Measurements from ENCODE around the gene CELSR1.

The CELSR1 gene

DNA sequence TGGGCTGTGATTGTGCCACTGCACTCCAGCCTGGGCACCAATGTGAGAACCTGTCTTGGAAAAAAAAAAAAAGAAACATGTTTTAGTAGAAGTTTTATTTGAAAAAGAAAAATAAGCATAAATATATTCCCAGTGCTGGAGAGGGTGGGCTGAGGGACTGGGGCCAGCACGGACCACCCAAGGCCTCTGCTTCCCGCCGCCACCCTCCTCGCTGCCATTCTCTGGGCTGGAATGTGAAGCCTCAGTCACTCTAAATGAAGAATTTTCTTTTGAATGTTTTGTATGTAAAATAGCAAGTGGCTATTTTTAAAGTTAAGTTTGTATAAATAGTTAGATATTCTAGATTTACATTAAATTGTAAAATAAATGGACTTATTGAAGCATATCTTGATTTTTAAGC lies 207.0 kb downstream of the CELSR1 start:
- no peak for DNase-seq (ENCODE audit: low read depth, low spot score)
- H3K27ac ChIP-seq (ENCODE audit: low read length): no peak overlapping the region
- H3K27me3 ChIP-seq (ENCODE audit: control insufficient read depth, insufficient read depth, low read length): no peaks in the 10 kb centered on the region
- H3K4me1 ChIP-seq (ENCODE audit: control insufficient read depth, insufficient read depth, low read length): no peaks in the 10 kb centered on the region
- WGBS (ENCODE audit: insufficient coverage, insufficient read length): no CpG with 5 or more reads among the region's 4 CpGs
- no peaks in the 10 kb centered on the region for H3K9me3 ChIP-seq (ENCODE audit: control insufficient read depth, insufficient read depth, low read length)
- H3K36me3 ChIP-seq (ENCODE audit: control insufficient read depth, insufficient read depth, low read length): peaks cover 24% of the 10 kb centered on the region
- H3K4me3 ChIP-seq (ENCODE audit: low read length): no peak overlapping the region

GRCh38 chr22:46329616-46330015 lies 207.8 kb downstream of the CELSR1 start:
- Histone ChIP-seq H3K27ac (ENCODE audit: low read length) (no peak overlapping the region), H3K4me3 (ENCODE audit: low read length) (no peak overlapping the region), H3K4me1 (ENCODE audit: control insufficient read depth, insufficient read depth, low read length) (no peaks in the 10 kb centered on the region), H3K27me3 (ENCODE audit: control insufficient read depth, insufficient read depth, low read length) (no peaks in the 10 kb centered on the region), H3K36me3 (ENCODE audit: control insufficient read depth, insufficient read depth, low read length) (peaks cover 24% of the 10 kb centered on the region), H3K9me3 (ENCODE audit: control insufficient read depth, insufficient read depth, low read length) (no peaks in the 10 kb centered on the region)
- no CpG with 5 or more reads among the region's 8 CpGs for WGBS (ENCODE audit: insufficient coverage, insufficient read length)
- DNase-seq (ENCODE audit: low read depth, low spot score): no peak

- no peaks in the 10 kb centered on the region for H3K27me3 ChIP-seq (ENCODE audit: control insufficient read depth, insufficient read depth, low read length)
- no peak for DNase-seq (ENCODE audit: low read depth, low spot score)
- H3K4me1 ChIP-seq (ENCODE audit: control insufficient read depth, insufficient read depth, low read length): no peaks in the 10 kb centered on the region
- WGBS (ENCODE audit: insufficient coverage, insufficient read length): no CpG with 5 or more reads among the region's 11 CpGs
- no peak overlapping the region for H3K4me3 ChIP-seq (ENCODE audit: low read length)
- H3K9me3 ChIP-seq (ENCODE audit: control insufficient read depth, insufficient read depth, low read length): no peaks in the 10 kb centered on the region
- H3K36me3 ChIP-seq (ENCODE audit: control insufficient read depth, insufficient read depth, low read length): peaks cover 27% of the 10 kb centered on the region
- no peak overlapping the region for H3K27ac ChIP-seq (ENCODE audit: low read length)
Measured at GRCh38 chr22:46328797-46329196, 208.6 kb downstream of the CELSR1 start.

- H3K4me3 ChIP-seq (ENCODE audit: low read length): no peak overlapping the region
- H3K27me3 ChIP-seq (ENCODE audit: control insufficient read depth, insufficient read depth, low read length): no peaks in the 10 kb centered on the region
- WGBS (ENCODE audit: insufficient coverage, insufficient read length): 100% methylated on average over 1 of the region's 13 CpGs
- no peak for DNase-seq (ENCODE audit: low read depth, low spot score)
- H3K27ac ChIP-seq (ENCODE audit: low read length): no peak overlapping the region
- peaks cover 32% of the 10 kb centered on the region for H3K36me3 ChIP-seq (ENCODE audit: control insufficient read depth, insufficient read depth, low read length)
- no peaks in the 10 kb centered on the region for H3K4me1 ChIP-seq (ENCODE audit: control insufficient read depth, insufficient read depth, low read length)
- no peaks in the 10 kb centered on the region for H3K9me3 ChIP-seq (ENCODE audit: control insufficient read depth, insufficient read depth, low read length)
Measured at GRCh38 chr22:46327691-46328465, 209.5 kb downstream of the CELSR1 start.

DNA sequence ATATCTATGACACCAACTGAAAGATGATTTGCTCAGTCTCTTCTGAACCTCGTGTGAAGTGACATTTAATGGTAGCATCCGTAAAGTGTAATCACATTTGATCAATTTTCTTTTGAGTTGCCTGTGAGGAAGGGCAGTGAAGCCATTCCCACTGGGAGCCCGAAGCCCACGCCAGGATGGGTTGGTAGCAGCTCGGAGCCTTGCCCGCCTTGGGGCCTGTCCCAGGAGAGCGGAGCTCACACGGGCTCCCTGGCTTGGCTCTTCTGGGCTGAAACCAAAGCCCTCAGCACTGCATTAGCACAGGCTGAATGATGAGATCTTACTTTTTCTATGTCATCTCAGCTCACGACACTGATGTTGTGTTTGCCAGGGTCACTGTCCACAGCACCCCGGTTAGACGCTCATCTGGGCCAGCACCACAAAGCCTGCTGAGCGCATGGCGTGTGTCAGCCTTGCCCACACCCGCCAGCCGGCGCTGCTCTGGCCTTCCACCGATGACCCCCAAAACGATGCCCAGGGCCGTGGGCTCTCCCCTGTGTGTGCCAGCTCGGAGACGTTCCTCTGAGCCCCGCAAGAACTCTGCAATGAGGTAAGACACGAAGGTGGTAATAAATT lies 211.2 kb downstream of the CELSR1 start:
- H3K36me3 ChIP-seq (ENCODE audit: control insufficient read depth, insufficient read depth, low read length): peaks cover 25% of the 10 kb centered on the region
- no peaks in the 10 kb centered on the region for H3K9me3 ChIP-seq (ENCODE audit: control insufficient read depth, insufficient read depth, low read length)
- DNase-seq (ENCODE audit: low read depth, low spot score): no peak
- H3K27me3 ChIP-seq (ENCODE audit: control insufficient read depth, insufficient read depth, low read length): no peaks in the 10 kb centered on the region
- H3K4me1 ChIP-seq (ENCODE audit: control insufficient read depth, insufficient read depth, low read length): no peaks in the 10 kb centered on the region
- no peak overlapping the region for H3K4me3 ChIP-seq (ENCODE audit: low read length)
- no peak overlapping the region for H3K27ac ChIP-seq (ENCODE audit: low read length)
- WGBS (ENCODE audit: insufficient coverage, insufficient read length): no CpG with 5 or more reads among the region's 23 CpGs

GRCh38 chr22:46323162-46323561 lies 214.3 kb downstream of the CELSR1 start:
- Histone ChIP-seq H3K27ac (ENCODE audit: low read length) (no peak overlapping the region), H3K27me3 (ENCODE audit: control insufficient read depth, insufficient read depth, low read length) (no peaks in the 10 kb centered on the region), H3K9me3 (ENCODE audit: control insufficient read depth, insufficient read depth, low read length) (no peaks in the 10 kb centered on the region), H3K4me1 (ENCODE audit: control insufficient read depth, insufficient read depth, low read length) (no peaks in the 10 kb centered on the region), H3K4me3 (ENCODE audit: low read length) (no peak overlapping the region), H3K36me3 (ENCODE audit: control insufficient read depth, insufficient read depth, low read length) (peaks cover 27% of the 10 kb centered on the region)
- WGBS (ENCODE audit: insufficient coverage, insufficient read length): no CpG with 5 or more reads among the region's 19 CpGs
- no peak for DNase-seq (ENCODE audit: low read depth, low spot score)

GRCh38 chr22:46322711-46323110 lies 214.7 kb downstream of the CELSR1 start:
- H3K9me3 ChIP-seq (ENCODE audit: control insufficient read depth, insufficient read depth, low read length): no peaks in the 10 kb centered on the region
- no CpG with 5 or more reads among the region's 15 CpGs for WGBS (ENCODE audit: insufficient coverage, insufficient read length)
- no peaks in the 10 kb centered on the region for H3K4me1 ChIP-seq (ENCODE audit: control insufficient read depth, insufficient read depth, low read length)
- H3K27me3 ChIP-seq (ENCODE audit: control insufficient read depth, insufficient read depth, low read length): no peaks in the 10 kb centered on the region
- no peak for DNase-seq (ENCODE audit: low read depth, low spot score)
- no peak overlapping the region for H3K27ac ChIP-seq (ENCODE audit: low read length)
- peaks cover 32% of the 10 kb centered on the region for H3K36me3 ChIP-seq (ENCODE audit: control insufficient read depth, insufficient read depth, low read length)
- no peak overlapping the region for H3K4me3 ChIP-seq (ENCODE audit: low read length)

DNA sequence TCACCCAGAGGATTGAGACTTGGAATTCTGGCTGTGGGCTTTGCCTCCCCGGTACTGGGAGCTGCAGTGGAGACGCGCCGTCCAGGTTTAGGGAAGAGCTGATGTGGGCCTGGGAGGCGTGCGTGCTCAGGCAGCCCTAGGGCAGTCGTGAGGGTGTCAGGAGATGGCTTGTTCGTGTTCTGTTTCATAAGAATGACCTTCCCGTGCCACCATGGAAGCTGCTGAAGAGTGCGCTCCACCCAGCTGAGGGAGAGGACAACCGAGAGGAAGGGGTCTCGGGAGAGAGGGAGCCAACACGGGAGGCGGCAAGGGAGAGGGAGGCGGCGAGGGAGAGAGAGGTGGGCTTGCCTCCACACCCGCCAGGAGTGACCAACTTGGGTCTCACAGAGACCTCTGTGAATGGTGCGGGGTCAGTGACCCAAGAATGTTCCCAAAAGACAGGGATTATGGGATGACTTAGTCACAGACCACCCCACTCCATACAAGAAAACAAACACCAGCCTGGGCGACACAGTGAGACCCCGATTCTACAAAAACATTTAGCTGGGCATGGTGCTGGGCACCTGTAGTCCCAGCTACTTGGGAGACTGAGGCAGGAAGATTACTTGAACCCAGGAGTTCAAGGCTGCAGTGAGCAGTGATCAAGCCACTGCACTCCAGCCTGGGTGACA lies 216.6 kb downstream of the CELSR1 start:
- WGBS (ENCODE audit: insufficient coverage, insufficient read length): no CpG with 5 or more reads among the region's 20 CpGs
- no peaks in the 10 kb centered on the region for H3K9me3 ChIP-seq (ENCODE audit: control insufficient read depth, insufficient read depth, low read length)
- H3K4me3 ChIP-seq (ENCODE audit: low read length): no peak overlapping the region
- no peaks in the 10 kb centered on the region for H3K4me1 ChIP-seq (ENCODE audit: control insufficient read depth, insufficient read depth, low read length)
- H3K27me3 ChIP-seq (ENCODE audit: control insufficient read depth, insufficient read depth, low read length): no peaks in the 10 kb centered on the region
- H3K27ac ChIP-seq (ENCODE audit: low read length): no peak overlapping the region
- no peak for DNase-seq (ENCODE audit: low read depth, low spot score)
- peaks cover 35% of the 10 kb centered on the region for H3K36me3 ChIP-seq (ENCODE audit: control insufficient read depth, insufficient read depth, low read length)

- Histone ChIP-seq H3K27ac (ENCODE audit: low read length) (no peak overlapping the region), H3K27me3 (ENCODE audit: control insufficient read depth, insufficient read depth, low read length) (no peaks in the 10 kb centered on the region), H3K4me3 (ENCODE audit: low read length) (no peak overlapping the region), H3K9me3 (ENCODE audit: control insufficient read depth, insufficient read depth, low read length) (no peaks in the 10 kb centered on the region), H3K36me3 (ENCODE audit: control insufficient read depth, insufficient read depth, low read length) (peaks cover 30% of the 10 kb centered on the region), H3K4me1 (ENCODE audit: control insufficient read depth, insufficient read depth, low read length) (no peaks in the 10 kb centered on the region)
- no peak for DNase-seq (ENCODE audit: low read depth, low spot score)
- WGBS (ENCODE audit: insufficient coverage, insufficient read length): no CpG with 5 or more reads among the region's 14 CpGs
Measured at GRCh38 chr22:46320166-46320710, 217.2 kb downstream of the CELSR1 start.

GRCh38 chr22:46319319-46319718 lies 218.1 kb downstream of the CELSR1 start:
- Histone ChIP-seq H3K4me1 (ENCODE audit: control insufficient read depth, insufficient read depth, low read length) (no peaks in the 10 kb centered on the region), H3K36me3 (ENCODE audit: control insufficient read depth, insufficient read depth, low read length) (peaks cover 30% of the 10 kb centered on the region), H3K9me3 (ENCODE audit: control insufficient read depth, insufficient read depth, low read length) (no peaks in the 10 kb centered on the region), H3K27me3 (ENCODE audit: control insufficient read depth, insufficient read depth, low read length) (no peaks in the 10 kb centered on the region), H3K4me3 (ENCODE audit: low read length) (no peak overlapping the region), H3K27ac (ENCODE audit: low read length) (no peak overlapping the region)
- no CpG with 5 or more reads among the region's 10 CpGs for WGBS (ENCODE audit: insufficient coverage, insufficient read length)
- no peak for DNase-seq (ENCODE audit: low read depth, low spot score)
